ENCODE results near the gene KLHL7.
"Not testable (repeated sequence)": the region's sequence is repeated elsewhere in the genome, so short reads cannot be mapped to it uniquely, and the experiment has no call there.

Gene KLHL7

DNA sequence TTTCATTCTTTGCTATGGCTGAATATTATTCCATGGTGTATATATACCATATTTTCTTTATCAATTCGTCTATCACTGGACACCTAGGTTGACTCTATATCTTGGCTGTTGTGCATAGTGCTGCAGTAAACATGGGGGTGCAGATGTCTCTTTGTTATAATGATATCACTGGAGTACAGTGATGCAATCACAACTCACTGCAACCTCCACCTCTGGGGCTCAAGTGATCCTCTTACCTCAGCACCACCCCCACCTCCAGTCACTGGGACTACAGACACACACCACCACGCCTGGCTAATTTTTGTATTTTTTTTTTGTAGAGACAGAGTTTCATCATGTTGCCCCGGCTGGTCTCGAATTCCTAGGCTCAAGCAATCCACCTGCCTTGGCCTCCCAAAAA, 15.6 kb downstream of the KLHL7 start:
- DNase-seq (ENCODE audit: low read depth), result no peak
- TF ChIP-seq POLR2A (IDR thresholded peaks at IDR 0.05; ENCODE audit: extremely low read depth, insufficient read length), result no peak
- TF ChIP-seq, protein P1, sequence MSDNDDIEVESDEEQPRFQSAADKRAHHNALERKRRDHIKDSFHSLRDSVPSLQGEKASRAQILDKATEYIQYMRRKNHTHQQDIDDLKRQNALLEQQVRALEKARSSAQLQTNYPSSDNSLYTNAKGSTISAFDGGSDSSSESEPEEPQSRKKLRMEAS (IDR thresholded peaks at IDR 0.05; ENCODE audit: low read depth, low read length), result no peak
- TF ChIP-seq, protein P2, sequence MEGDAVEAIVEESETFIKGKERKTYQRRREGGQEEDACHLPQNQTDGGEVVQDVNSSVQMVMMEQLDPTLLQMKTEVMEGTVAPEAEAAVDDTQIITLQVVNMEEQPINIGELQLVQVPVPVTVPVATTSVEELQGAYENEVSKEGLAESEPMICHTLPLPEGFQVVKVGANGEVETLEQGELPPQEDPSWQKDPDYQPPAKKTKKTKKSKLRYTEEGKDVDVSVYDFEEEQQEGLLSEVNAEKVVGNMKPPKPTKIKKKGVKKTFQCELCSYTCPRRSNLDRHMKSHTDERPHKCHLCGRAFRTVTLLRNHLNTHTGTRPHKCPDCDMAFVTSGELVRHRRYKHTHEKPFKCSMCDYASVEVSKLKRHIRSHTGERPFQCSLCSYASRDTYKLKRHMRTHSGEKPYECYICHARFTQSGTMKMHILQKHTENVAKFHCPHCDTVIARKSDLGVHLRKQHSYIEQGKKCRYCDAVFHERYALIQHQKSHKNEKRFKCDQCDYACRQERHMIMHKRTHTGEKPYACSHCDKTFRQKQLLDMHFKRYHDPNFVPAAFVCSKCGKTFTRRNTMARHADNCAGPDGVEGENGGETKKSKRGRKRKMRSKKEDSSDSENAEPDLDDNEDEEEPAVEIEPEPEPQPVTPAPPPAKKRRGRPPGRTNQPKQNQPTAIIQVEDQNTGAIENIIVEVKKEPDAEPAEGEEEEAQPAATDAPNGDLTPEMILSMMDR (IDR thresholded peaks at IDR 0.05; ENCODE audit: low read depth, low read length), result no peak
- no peak for TF ChIP-seq MYC (IDR thresholded peaks at IDR 0.05; ENCODE audit: low read depth, low read length)
- H3K4me3 ChIP-seq (ENCODE audit: low read depth, low read length), result no peak overlapping the region

DNA sequence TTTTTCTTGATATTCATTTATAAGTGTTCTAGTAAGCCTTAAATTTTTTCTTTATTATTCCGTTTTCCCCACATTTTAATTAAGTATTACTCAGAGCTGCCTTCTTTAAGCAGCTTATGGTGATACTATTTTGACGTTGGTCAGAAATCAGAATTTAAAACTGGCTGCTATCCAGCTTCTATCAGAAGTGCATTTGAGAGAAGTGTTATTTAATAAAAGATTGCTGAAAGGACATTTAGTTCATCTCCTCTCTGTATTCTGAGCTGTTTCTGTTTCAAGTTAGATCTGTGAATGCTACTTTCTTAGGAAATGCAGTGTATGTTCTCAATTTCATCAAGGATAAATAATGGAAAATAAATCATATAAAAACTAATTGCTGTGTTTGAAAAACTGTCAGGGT, 17.4 kb downstream of the KLHL7 start:
- no peak for DNase-seq (ENCODE audit: low read depth)
- H3K4me3 ChIP-seq (ENCODE audit: low read depth, low read length), result no peak overlapping the region
- TF ChIP-seq, protein P2 (IDR thresholded peaks at IDR 0.05; ENCODE audit: low read depth, low read length), result no peak
- TF ChIP-seq POLR2A (IDR thresholded peaks at IDR 0.05; ENCODE audit: extremely low read depth, insufficient read length), result no peak
- TF ChIP-seq MYC (IDR thresholded peaks at IDR 0.05; ENCODE audit: low read depth, low read length), result no peak
- TF ChIP-seq, protein P1 (IDR thresholded peaks at IDR 0.05; ENCODE audit: low read depth, low read length), result no peak

DNA sequence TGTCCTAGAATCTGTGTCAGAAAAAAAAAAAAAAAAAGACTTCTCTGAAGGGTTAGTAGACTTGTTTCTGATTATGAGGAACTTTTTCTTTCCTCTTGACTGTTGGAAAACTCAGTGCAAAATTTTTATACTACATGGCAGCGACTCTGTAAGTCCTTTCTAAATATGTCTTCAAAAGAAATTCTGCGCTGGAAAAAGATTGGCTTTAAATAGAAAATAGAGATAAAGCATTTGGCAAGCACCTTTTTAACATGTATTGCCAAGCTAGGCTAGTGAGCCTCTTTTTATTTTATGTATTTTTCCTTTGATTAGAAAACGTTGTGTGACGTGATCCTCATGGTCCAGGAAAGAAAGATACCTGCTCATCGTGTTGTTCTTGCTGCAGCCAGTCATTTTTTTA, 17.9 kb downstream of the KLHL7 start:
- no peak for TF ChIP-seq POLR2A (IDR thresholded peaks at IDR 0.05; ENCODE audit: extremely low read depth, insufficient read length)
- TF ChIP-seq MYC (IDR thresholded peaks at IDR 0.05; ENCODE audit: low read depth, low read length), result no peak
- TF ChIP-seq, protein P1 (IDR thresholded peaks at IDR 0.05; ENCODE audit: low read depth, low read length), result no peak
- no peak for DNase-seq (ENCODE audit: low read depth)
- H3K4me3 ChIP-seq (ENCODE audit: low read depth, low read length), result no peak overlapping the region

DNA sequence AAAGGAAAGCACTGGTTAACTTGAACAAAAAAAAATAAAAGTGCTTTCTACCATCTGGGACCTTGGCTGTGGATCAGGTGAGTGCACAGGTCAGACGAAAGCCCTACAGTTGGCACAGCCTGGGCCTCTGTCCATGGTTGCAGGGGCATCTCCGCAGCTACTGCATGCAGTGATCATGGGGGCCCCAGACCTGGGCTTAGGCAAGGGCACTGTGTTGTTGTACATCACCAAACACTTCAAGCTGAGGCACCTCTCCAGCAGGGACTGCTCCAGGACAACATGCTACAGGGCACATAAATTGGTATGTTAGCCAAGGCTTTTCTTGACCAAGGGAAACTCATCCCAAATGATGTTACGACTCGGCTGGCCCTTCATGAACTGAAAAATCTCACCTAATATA, 23.5 kb downstream of the KLHL7 start:
- no peak overlapping the region for H3K4me3 ChIP-seq (ENCODE audit: low read depth, low read length)
- no peak for TF ChIP-seq POLR2A (IDR thresholded peaks at IDR 0.05; ENCODE audit: extremely low read depth, insufficient read length)
- no peak for TF ChIP-seq MYC (IDR thresholded peaks at IDR 0.05; ENCODE audit: low read depth, low read length)
- no peak for DNase-seq (ENCODE audit: low read depth)

DNA sequence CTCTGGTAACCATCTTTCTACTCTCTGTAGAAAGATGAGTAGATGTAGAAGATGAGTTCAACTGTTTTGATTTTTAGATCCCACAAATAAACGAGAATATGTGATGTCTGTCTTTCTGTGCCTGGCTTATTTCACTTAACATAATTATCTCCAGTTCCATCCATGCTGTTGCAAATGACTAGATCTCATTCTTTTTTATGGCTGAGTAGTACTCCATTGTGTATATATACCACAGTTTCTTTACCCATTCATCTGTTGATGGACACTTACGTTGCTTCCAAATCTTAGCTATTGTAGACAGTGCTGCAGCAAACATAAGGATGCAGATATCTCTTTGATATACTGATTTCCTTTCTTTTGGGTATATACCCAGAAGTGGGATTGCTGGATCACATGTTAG, 26.2 kb downstream of the KLHL7 start:
- not testable (repeated sequence) for H3K4me3 ChIP-seq (ENCODE audit: low read depth, low read length); DNase-seq (ENCODE audit: low read depth)

DNA sequence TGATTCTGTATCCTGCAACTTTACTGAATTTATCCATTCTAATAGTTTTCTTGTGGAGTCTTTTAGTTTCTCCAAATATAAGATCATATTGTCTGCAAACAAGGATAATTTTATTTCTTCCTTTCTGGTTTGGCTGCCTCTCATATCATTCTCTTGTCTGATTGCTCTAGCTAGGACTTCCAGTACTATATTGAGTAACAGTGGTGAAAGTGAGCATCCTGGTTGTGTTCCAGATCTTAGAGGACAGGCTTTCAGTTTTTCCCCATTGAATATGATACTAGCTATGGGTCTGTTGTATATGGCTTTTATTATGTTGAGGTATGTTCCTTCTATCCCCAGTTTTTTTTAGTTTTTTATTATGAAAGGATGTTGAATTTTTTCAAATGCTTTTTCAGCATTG, 28.2 kb downstream of the KLHL7 start:
- DNase-seq (ENCODE audit: low read depth), result no peak
- TF ChIP-seq, protein P2 (IDR thresholded peaks at IDR 0.05; ENCODE audit: low read depth, low read length), result no peak
- TF ChIP-seq, protein P1 (IDR thresholded peaks at IDR 0.05; ENCODE audit: low read depth, low read length), result no peak
- TF ChIP-seq POLR2A (IDR thresholded peaks at IDR 0.05; ENCODE audit: extremely low read depth, insufficient read length) (no peak), MYC (IDR thresholded peaks at IDR 0.05; ENCODE audit: low read depth, low read length) (no peak)
- no peak overlapping the region for H3K4me3 ChIP-seq (ENCODE audit: low read depth, low read length)

DNA sequence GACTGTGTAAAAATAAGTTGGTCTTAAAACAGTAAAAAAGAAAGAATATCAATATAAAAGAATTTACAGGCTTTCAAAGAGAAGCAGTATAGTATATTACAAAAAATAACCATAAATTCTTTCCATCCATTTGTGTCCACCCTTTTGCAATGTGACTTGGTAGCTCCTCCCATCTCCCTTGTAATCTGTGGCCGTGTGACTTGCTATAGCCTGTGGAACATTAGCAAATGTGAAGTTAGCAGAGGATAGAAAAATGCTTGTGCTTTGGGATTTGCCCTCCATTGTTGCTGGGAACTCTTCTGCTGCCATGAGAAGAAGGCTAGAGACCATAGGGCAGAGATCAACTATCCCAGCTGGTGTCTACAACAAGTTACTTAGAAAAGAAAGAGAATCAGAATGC, 30.2 kb downstream of the KLHL7 start:
- no peak for DNase-seq (ENCODE audit: low read depth)
- H3K4me3 ChIP-seq (ENCODE audit: low read depth, low read length), result no peak overlapping the region
- TF ChIP-seq, protein P1 (IDR thresholded peaks at IDR 0.05; ENCODE audit: low read depth, low read length), result no peak
- no peak for TF ChIP-seq POLR2A (IDR thresholded peaks at IDR 0.05; ENCODE audit: extremely low read depth, insufficient read length)
- TF ChIP-seq, protein P2 (IDR thresholded peaks at IDR 0.05; ENCODE audit: low read depth, low read length), result no peak

Measured in NB4 (cell line).